ENCODE data around the gene PPIB.

- TF ChIP-seq CTCF (conservative IDR thresholded peaks at IDR 0.05; ENCODE audit: low read depth in 2 of 2) = no peak
- TF ChIP-seq POLR2AphosphoS5 (IDR thresholded peaks at IDR 0.05; ENCODE audit: low read depth) = no peak
- TF ChIP-seq EZH2phosphoT487 (IDR thresholded peaks at IDR 0.05; ENCODE audit: unreplicated experiment) = no peak
- TF ChIP-seq ETS1 (IDR thresholded peaks at IDR 0.05) = no peak
- no peak for TF ChIP-seq EZH2 (IDR thresholded peaks at IDR 0.05; ENCODE audit: low read depth, unreplicated experiment)
- TF ChIP-seq JUNB (IDR thresholded peaks at IDR 0.05; ENCODE audit: unreplicated experiment) = no peak
- no peak for TF ChIP-seq REST (IDR thresholded peaks at IDR 0.05; ENCODE audit: unreplicated experiment)
- no peak for TF ChIP-seq ZNF331 (CRISPR knock-in tag; IDR thresholded peaks at IDR 0.05; ENCODE audit: low read depth)
- no peak for TF ChIP-seq ZNF114 (CRISPR knock-in tag; IDR thresholded peaks at IDR 0.05)
Measured at GRCh38 chr15:64136347-64136746, 26.5 kb downstream of the PPIB start.
